LNCaP clone FGC (cell line): ENCODE measurements around the gene CADPS.

Experiments used
- DNase-seq: peaks from one replicate; pipeline ENCODE4 v3.0.0-alpha.2; 2011; ENCODE audit warnings: low read depth
- H3K4me3 ChIP-seq: 2 replicates; pipeline ENCODE4 v1.5.1; 2011; ENCODE audit warnings: mild to moderate bottlenecking, low read depth, low read length, control low read depth
- TF ChIP-seq, protein P1 (sequence below): IDR thresholded peaks from 2 replicates; pipeline ENCODE4 v1.5.1; 2012; ENCODE audit warnings: mild to moderate bottlenecking; ENCODE audit not compliant: control insufficient read depth, insufficient read depth; ENCODE audit errors: extremely low read depth

Gene CADPS

DNA sequence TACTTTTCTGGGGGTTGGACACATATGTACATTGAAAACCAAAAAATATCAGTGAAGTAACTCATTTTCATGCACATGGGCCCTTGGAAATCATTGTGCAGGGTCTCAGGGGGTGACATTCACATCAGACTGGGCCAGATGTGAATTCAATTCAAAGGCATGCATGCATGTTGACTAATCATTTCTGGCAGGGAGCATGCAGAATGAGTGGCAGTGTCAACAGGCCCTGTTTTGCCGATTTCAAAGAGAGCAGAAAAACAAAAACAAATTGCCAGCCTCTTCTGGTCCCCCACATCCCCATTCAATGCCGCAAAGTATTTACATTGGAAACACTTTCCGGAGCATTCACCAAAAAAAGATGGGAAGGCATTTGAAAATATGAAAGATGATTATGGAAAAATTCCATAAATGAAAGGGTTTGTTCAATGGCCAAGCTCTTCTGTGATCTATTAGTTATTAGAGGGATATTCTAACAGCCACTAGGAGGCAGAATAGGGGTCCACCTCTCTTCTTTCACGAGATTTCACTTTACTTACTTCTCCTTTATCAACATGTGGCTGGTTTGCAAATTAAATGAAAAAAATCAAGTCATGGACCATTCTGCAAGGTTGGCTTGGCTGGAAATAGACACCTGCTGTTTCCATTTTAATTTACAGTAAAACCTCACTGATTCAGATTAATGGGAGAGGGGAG lies 382.0 kb downstream of the CADPS start:
- TF ChIP-seq, protein P1, sequence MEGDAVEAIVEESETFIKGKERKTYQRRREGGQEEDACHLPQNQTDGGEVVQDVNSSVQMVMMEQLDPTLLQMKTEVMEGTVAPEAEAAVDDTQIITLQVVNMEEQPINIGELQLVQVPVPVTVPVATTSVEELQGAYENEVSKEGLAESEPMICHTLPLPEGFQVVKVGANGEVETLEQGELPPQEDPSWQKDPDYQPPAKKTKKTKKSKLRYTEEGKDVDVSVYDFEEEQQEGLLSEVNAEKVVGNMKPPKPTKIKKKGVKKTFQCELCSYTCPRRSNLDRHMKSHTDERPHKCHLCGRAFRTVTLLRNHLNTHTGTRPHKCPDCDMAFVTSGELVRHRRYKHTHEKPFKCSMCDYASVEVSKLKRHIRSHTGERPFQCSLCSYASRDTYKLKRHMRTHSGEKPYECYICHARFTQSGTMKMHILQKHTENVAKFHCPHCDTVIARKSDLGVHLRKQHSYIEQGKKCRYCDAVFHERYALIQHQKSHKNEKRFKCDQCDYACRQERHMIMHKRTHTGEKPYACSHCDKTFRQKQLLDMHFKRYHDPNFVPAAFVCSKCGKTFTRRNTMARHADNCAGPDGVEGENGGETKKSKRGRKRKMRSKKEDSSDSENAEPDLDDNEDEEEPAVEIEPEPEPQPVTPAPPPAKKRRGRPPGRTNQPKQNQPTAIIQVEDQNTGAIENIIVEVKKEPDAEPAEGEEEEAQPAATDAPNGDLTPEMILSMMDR: no peak
- no peak for DNase-seq
- no peak overlapping the region for H3K4me3 ChIP-seq

DNA sequence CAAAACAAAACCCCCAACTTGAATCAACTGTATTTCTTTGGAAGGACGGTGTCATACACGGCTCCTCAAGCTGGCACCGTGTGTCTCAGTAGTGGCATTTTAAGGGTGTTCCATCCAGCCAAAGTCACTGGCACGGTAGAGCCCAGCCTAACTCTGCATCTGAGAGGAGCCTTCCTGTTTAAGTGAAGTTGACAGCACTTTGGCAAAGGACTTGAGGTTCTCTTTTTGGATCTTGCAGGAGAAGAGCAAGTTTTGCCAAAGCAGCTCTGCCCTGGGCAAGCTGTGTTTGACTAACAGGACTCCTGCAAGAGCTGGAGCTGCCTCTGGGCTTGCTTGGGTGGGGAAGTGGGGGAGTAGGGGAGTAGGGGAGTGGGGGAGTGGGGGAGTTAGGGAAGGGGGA lies 392.3 kb downstream of the CADPS start:
- TF ChIP-seq, protein P1: no peak
- no peak overlapping the region for H3K4me3 ChIP-seq

DNA sequence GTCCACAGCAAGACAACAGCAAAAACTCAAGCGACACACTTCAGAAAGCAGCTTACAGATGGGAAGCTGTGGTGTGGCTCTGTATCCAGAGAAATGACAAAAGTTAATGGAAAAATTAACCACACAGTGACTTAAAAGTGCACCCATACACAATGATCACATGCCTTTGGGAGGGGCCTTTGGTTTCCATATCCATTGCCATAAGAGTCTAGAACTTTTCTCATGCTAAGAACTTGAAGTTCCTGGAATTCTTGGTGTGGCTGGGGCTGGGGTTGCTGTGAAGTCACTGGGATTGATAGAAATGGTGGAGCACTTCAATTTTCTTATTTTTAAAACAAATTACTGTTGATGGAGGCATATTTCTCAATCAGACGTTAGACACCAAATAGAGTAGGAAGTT lies 393.3 kb downstream of the CADPS start:
- no peak for DNase-seq
- TF ChIP-seq, protein P1: no peak
- H3K4me3 ChIP-seq: no peak overlapping the region

More for the DNA sequence above, 392.3 kb downstream of the CADPS start:
- DNase-seq: no peak

DNA sequence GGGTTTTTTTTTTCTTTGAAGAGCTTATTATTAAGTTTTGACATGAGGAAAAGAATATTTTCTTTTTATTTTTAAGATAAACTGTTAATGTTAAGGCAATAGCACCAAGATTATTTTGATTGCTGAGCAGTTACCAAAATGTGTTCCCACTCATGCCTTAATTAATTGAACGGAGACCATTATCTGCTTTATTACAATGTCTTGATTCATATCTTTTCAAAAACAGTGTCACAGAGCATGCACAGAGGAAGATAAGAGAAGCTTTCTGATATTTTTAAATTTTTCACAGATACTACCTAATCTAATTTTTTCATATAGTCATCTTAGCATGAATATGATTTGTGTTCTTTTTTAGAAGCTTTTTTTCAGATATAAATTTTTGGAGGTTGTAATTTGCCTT lies 395.2 kb downstream of the CADPS start:
- no peak for DNase-seq
- TF ChIP-seq, protein P1: no peak
- H3K4me3 ChIP-seq: no peak overlapping the region

DNA sequence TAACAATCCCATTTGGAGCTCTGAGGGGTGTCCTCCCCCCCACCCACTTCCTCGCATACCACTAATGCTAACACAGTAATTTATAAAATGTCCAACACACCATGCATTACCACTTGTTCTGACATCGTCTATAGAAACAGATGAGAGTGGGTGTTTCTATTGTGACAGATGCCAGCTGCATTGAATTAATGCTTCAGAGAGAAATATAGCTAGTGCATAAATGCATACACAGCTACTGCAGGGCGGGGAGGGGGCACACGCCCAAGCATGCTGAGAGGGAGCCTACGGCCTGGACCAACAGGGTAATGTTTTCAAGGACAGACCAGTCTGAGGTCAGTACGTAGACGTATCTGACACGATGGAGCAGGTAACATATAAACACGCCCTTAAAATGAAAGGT lies 395.9 kb downstream of the CADPS start:
- TF ChIP-seq, protein P1: no peak
- DNase-seq: no peak
- H3K4me3 ChIP-seq: no peak overlapping the region

DNA sequence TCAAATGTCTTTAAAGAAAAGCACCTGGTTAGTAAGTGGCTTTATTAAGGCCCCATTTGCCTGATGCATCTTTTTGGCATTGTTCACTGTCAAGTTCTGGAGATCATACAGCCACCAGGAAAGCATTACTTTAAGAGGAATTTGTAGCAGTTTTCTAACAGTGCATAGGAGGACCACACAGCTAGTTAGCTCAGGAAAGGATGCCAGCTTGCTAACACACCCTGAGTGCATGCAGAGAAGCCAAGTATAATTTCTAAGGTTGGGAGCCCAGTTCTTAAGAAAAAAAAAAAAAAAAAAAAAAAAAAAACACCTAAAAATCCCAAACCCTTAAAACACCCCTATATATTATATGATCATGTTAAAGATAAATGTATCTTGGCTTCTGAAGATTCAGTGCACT lies 399.9 kb downstream of the CADPS start:
- H3K4me3 ChIP-seq: no peak overlapping the region
- TF ChIP-seq, protein P1: no peak
- DNase-seq: no peak

DNA sequence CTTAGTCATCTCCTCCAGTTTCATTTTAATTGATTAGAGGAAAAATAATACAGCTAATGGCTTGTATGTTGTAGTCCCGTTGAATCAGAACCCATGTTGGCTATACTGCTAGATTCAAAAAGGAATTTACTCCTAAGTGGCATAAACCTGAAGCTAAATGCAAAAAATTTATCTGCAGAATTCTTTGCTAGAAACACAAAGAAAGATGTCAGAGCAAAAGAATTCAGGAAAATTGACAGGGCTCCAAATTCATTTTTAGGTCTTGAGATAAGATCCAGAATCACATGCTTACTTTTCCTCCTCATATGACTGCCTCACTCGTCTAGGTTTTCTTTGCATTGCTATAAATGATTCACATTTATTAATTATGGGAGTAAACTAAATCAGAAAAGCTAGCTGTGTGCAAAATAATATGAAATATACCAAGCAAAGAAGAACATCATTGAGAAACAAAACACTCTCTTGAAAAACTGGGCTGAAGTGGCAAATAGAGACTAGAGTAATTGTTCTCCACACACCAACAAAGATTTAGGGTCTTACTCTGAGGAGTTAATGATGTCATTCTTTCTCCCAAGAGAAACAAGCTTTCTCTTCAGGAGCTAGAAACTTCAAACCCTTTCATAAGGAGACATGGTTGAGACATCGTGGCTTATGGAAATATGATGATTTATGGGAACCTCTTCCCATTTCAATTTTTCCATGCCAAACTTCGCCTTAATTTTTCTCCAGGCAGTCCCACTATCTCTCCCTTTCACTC lies 407.1 kb downstream of the CADPS start:
- H3K4me3 ChIP-seq: no peak overlapping the region
- TF ChIP-seq, protein P1: no peak
- no peak for DNase-seq
